Skeletal muscle satellite cell (primary cell): Measurements from ENCODE around the gene ARL6IP6.
"Not testable (repeated sequence)": the region's sequence is repeated elsewhere in the genome, so short reads cannot be mapped to it uniquely, and the experiment has no call there.

Experiments used
- H3K27me3 ChIP-seq: 2 replicates; pipeline ENCODE4 v1.7.0; 2013; ENCODE audit warnings: low read length; ENCODE audit not compliant: control insufficient read depth, insufficient read depth
- H3K36me3 ChIP-seq: 2 replicates; pipeline ENCODE4 v1.7.0; 2013; ENCODE audit warnings: mild to moderate bottlenecking, control low read depth, low read length; ENCODE audit not compliant: insufficient read depth
- H3K4me1 ChIP-seq: 2 replicates; pipeline ENCODE4 v1.7.0; 2013; ENCODE audit warnings: low read length; ENCODE audit not compliant: control insufficient read depth, insufficient read depth
- H3K4me2 ChIP-seq: 2 replicates; pipeline ENCODE4 v1.7.0; 2013; ENCODE audit warnings: mild to moderate bottlenecking, low read length
- H3K4me3 ChIP-seq: 2 replicates; pipeline ENCODE4 v1.7.0; 2013; ENCODE audit warnings: low read length
- H3K9ac ChIP-seq: 2 replicates; pipeline ENCODE4 v1.7.0; 2013; ENCODE audit warnings: mild to moderate bottlenecking, low read depth, low read length, moderate library complexity
- H3K9me3 ChIP-seq: replicated peaks from 2 replicates; pipeline ENCODE4 v1.7.0; 2013; ENCODE audit warnings: mild to moderate bottlenecking, control low read depth, low read length

Gene ARL6IP6

DNA sequence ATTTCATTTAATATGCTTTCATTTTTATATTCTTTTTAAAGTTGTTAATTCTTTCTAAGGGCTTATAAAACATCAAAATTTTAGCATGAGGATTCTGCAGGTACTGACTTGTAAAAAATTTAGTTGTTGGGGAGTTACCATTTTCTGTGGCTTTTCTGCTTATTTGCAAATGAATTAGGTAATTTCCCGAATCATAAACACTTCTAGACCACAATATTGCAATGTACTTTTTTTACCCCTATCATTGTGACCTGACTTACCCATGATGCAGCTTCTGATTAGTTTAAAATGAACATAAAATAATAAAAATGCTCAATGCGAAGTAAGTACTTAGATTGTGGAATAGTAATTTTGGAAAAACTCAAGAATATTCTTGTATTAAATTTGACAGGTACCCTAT is 11.4 kb downstream of the ARL6IP6 start:
- Histone ChIP-seq H3K4me3 (no peak overlapping the region), H3K9ac (no peak overlapping the region), H3K27me3 (no peaks in the 10 kb centered on the region), H3K4me1 (peaks cover 6% of the 10 kb centered on the region), H3K4me2 (no peak overlapping the region), H3K36me3 (no peaks in the 10 kb centered on the region), H3K9me3 (no peaks in the 10 kb centered on the region)

DNA sequence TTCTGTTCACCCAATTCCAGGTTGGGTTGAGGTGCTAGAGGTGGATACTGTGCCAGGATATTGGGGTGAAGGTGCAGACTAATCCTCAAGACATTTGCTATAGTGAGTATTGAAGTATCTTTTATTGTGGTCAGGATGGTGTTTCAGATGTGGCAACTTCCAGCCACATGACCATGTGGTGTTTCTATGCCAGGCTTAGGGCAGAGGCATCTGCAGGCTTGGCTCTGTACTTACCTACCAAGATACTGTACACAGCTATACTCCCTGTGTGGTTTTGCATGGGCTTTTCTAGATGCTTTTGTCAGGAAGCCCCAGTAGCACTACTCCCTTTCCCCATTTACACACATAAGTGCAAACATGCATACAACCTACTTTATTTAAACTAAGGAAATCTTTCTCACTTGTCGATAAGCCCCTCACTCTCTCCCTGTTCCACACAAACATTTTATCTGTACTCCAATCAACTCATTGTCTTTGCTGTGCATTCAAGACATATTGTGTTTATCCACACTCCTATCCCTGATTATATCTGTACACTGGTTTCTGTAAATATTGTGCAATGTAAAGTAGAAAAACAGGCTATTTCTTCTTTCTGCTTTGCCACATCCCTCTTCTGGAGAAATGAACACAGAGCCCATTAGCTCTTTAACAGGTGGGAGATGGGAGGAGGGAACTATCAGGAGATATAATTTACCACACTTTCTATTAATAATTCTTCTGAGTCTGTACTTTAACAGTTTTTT is 12.3 kb downstream of the ARL6IP6 start:
- H3K4me2 ChIP-seq = no peak overlapping the region
- no peaks in the 10 kb centered on the region for H3K27me3 ChIP-seq
- no peaks in the 10 kb centered on the region for H3K36me3 ChIP-seq
- no peak overlapping the region for H3K9ac ChIP-seq
- H3K9me3 ChIP-seq = no peaks in the 10 kb centered on the region
- H3K4me3 ChIP-seq = no peak overlapping the region
- no peaks in the 10 kb centered on the region for H3K4me1 ChIP-seq

DNA sequence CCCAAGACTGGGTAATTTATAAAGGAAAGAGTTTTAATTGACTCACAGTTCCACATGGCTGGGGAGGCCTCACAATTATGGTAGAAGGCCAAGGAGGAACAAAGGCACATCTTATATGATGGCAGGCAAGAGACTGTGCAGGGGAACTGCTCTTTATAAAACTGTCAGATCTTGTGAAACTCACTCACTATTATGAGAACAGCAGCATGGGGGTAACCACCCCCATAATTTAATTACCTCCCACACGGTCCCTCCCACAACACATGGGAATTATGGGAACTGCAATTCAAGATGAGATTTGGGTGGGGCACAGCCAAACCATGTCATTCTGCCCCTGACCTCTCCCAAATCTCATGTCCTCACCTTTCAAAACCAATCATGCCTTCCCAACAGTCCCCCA is 19.1 kb downstream of the ARL6IP6 start:
- not testable (repeated sequence) for H3K36me3 ChIP-seq, H3K27me3 ChIP-seq, H3K4me2 ChIP-seq, H3K9me3 ChIP-seq, H3K4me1 ChIP-seq, H3K9ac ChIP-seq, H3K4me3 ChIP-seq

DNA sequence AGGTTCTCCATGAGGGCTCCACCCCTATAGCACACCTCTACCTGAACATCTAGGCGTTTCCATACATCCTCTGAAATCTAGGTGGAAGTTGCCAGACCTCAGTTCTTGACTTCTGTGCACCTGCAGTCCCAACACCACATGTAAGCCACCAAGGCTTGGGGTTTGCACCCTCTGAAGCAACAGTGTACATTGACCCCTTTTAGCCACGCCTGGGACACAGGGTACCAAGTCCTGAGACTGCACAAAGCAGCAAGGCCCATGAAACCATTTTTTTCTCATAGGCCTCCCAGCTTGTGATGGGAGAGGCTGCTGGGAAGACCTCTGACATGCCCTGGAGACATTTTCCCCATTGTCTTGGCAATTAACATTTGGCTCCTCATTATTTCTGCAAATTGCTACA is 20.0 kb downstream of the ARL6IP6 start:
- Histone ChIP-seq H3K9ac (no peak overlapping the region), H3K4me3 (no peak overlapping the region), H3K9me3 (no peaks in the 10 kb centered on the region), H3K4me1 (no peaks in the 10 kb centered on the region), H3K27me3 (no peaks in the 10 kb centered on the region), H3K4me2 (no peak overlapping the region), H3K36me3 (peaks cover 3% of the 10 kb centered on the region)

DNA sequence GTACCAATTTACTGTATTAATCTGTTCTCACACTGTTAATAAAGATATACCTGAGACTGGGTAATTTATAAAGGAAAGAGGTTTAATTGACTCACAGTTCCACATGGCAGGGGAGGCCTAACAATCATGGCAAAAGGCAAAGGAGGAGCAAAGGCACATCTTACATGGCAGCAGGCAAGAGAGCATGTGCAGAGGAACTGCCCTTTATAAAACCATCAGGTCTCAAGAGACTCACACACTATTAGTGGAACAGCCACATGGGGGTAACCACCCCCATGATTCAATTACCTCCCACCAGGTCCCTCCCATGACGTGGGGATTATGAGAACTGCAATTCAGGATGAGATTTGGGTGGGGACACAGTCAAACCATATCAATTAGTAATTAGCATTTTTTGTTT is 21.3 kb downstream of the ARL6IP6 start:
- not testable (repeated sequence) for H3K36me3 ChIP-seq, H3K4me3 ChIP-seq, H3K27me3 ChIP-seq

DNA sequence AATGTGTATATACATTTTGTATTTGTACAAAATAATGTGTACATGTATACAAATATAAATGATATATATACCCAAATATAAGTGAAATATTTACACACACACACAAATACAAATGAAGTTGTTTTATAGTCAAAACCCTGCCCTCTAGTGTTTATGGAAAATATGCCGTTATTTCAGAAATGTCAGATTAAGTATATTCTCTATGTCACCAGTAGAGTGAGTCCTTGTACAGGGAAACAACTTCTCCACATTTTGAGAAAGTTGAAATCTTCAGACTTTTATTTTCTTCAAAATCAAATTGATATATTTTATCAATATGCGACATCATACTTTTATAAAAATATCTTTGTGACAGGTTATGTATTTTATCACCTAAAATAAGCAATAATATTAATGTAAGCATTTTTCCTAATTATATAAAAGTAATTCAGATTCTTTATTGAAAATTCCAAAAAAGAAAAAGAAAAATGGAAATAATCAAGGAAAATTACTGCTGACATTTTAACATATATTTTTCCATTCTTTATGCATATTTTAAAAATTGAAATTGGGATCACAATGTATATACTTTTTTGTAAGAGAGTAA is 22.4 kb downstream of the ARL6IP6 start:
- Histone ChIP-seq H3K27me3 (no peaks in the 10 kb centered on the region), H3K4me3 (no peak overlapping the region), H3K4me2 (no peak overlapping the region), H3K4me1 (no peaks in the 10 kb centered on the region), H3K36me3 (peaks cover 6% of the 10 kb centered on the region), H3K9me3 (no peaks in the 10 kb centered on the region), H3K9ac (no peak overlapping the region)

More for the DNA sequence above, 21.3 kb downstream of the ARL6IP6 start:
- H3K9me3 ChIP-seq, H3K9ac ChIP-seq, H3K4me2 ChIP-seq, H3K4me1 ChIP-seq: not testable (repeated sequence)

DNA sequence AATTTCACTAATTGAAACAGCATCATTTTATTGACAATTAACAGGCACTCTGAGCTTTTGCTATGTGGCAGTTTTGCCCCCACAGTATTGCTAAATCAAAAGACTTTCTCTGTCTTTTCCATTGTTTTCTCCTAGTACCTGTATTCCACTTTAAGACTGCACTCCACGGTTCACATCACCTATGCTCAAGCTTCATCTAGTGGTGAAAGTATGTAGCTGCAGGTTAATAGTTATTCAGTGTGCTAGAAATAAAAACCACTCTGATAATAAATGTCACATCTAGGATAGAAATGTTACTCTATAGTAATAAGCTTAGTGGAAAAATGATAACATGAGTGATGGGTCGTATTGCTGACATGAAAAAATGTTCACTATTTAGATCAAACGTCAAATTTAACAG is 24.6 kb downstream of the ARL6IP6 start:
- Histone ChIP-seq H3K4me1 (no peaks in the 10 kb centered on the region), H3K27me3 (no peaks in the 10 kb centered on the region), H3K9me3 (no peaks in the 10 kb centered on the region), H3K36me3 (peaks cover 8% of the 10 kb centered on the region), H3K9ac (no peak overlapping the region), H3K4me2 (no peak overlapping the region), H3K4me3 (no peak overlapping the region)

DNA sequence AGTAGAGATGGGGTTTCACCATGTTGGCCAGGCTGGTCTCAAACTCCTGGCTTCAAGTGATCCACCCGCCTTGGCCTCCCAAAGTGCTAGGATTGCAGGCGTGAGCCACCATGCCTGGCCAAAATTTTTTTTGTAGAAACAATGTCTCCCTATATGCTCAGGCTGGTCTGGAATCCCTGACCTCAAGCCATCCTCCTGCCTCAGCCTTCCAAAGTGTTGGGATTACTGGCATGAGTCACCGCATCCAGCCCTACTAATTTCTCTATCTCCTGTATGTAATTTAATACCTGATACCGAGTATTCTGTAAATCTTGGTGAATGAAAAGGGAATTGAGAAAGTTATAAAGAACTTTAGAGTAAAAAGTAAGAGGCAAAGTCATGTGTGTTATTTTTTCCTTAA is 29.3 kb downstream of the ARL6IP6 start:
- not testable (repeated sequence) for H3K4me3 ChIP-seq, H3K27me3 ChIP-seq, H3K4me2 ChIP-seq, H3K9me3 ChIP-seq, H3K4me1 ChIP-seq, H3K9ac ChIP-seq
- peaks cover 13% of the 10 kb centered on the region for H3K36me3 ChIP-seq

DNA sequence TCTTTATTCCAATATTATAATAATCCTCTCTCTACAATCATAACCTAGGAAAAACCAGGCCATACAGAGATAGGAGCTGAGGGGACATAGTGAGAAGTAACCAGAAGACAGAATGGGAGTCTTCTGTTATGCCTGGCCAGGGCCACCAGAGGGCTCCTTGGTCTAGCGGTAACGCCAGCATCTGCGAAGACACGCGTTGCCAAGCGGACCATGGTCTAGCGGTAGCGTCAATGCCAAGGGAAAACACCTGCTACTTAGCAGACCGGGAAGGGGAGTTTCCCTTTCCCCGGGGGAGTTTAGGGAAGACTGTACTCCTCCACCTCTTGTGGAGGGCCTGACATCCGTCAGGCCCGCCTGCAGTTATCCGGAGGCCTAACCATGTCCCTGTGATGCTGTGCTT is 36.6 kb downstream of the ARL6IP6 start:
- no peak overlapping the region for H3K9ac ChIP-seq
- H3K4me1 ChIP-seq = no peaks in the 10 kb centered on the region
- no peak overlapping the region for H3K4me3 ChIP-seq
- H3K4me2 ChIP-seq = no peak overlapping the region
- H3K36me3 ChIP-seq = peaks cover 27% of the 10 kb centered on the region
- no peaks in the 10 kb centered on the region for H3K9me3 ChIP-seq
- no peaks in the 10 kb centered on the region for H3K27me3 ChIP-seq

DNA sequence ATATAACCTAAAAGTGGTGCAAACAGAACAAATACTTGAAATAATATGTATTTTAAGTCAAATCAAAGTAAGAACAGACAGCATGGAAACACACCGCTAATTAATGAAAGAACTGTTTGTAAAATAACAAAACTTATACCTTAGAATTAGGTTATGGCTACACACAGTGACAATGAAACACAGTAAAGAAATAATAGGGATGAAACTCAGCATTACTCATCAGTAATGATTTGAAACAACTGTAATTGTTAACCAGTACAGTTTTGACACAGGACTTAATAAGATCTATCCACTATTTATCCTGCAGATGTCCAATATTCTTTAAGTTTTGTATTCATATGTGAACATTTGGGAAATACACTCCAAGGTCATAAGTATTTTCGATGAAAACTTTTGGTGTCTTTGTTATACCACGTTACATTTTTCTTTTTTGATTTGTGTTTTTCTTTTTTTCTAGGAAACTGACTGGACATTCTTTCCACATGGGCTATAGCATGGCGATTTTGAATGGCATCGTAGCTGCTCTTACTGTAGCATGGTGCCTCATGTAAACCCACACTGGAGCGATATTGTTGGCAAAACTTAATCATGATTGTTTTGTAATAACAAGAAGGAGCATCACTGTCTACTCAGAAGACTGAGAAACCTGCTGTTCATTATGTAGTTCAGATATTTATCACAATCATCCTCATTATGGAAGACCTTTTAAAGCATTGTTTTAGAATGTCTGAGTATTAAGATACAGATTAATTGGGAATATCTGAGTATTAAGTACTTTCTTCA is 41.1 kb downstream of the ARL6IP6 start:
- Histone ChIP-seq H3K4me1 (no peaks in the 10 kb centered on the region), H3K36me3 (peaks cover 26% of the 10 kb centered on the region), H3K9ac (no peak overlapping the region), H3K27me3 (no peaks in the 10 kb centered on the region), H3K4me2 (no peak overlapping the region), H3K9me3 (no peaks in the 10 kb centered on the region), H3K4me3 (no peak overlapping the region)

DNA sequence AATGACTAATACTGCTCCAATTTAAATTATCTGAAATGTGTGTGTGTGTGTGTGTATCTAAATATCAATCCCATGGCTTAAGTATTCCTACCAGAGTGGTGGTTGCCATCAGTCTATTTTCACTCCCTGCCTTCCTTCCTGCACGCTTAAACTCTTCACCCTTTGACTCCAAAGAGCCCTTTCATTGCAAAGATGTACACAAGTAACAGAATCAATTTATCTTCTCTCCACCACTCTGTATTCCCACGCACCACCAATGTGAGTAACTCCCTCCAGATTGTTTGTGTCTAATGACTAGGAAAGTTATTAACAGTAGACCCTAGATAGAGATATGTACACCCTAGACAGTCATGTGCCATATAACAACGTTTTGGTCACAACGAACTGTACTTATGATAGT is 42.8 kb downstream of the ARL6IP6 start:
- Histone ChIP-seq H3K9ac (no peak overlapping the region), H3K4me1 (no peaks in the 10 kb centered on the region), H3K27me3 (no peaks in the 10 kb centered on the region), H3K9me3 (no peaks in the 10 kb centered on the region), H3K36me3 (peaks cover 24% of the 10 kb centered on the region), H3K4me3 (no peak overlapping the region), H3K4me2 (no peak overlapping the region)
